Superior temporal gyrus (tissue), 1 donor: ENCODE data around the gene BMPER.
"Not testable (repeated sequence)": the region's sequence is repeated elsewhere in the genome, so short reads cannot be mapped to it uniquely, and the experiment has no call there.

Source experiments
- DNase-seq: peaks from one replicate; pipeline ENCODE4 v3.0.0-alpha.2; 2016; ENCODE audit errors: extremely low spot score

BMPER gene

DNA sequence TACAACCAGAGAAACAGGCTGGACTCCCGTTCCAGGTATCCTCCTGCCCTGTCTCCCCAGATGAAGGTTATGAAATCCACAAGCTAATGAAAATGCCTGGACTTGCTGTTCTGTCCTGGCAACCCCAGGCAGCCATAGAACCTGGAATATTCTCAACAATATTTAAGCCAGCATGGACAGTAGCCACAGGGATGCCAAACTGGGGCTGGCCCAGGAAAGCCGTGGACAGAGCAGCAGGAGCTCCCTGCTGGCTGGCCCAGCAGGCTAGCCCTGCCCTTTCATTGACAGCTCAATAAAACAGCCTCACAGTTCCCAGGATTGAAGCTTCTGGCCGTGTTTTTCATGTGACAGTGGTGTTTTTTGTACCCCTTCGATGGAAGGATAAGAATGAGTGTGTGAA, 230.6 kb downstream of the BMPER start:
- DNase-seq = no peak

DNA sequence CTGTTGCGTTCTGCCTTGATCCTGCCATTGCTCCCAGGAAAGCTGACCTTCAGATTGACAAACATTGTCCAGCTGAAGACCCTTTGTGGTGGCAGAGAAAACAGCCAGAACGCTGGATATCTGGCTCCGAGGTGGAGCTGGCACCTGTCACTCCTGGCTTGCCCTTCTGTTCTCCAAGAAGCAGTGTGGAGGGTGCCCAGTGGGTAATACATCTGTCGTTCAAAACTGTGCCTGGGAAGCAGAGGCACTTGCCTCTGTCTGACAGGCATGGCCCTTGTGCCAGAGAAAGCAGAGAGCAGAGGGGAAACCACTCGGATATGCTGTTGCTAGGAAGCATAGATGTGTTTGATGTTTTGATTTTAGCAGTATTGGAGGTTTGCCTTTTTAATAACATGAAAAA, 231.4 kb downstream of the BMPER start:
- no peak for DNase-seq

DNA sequence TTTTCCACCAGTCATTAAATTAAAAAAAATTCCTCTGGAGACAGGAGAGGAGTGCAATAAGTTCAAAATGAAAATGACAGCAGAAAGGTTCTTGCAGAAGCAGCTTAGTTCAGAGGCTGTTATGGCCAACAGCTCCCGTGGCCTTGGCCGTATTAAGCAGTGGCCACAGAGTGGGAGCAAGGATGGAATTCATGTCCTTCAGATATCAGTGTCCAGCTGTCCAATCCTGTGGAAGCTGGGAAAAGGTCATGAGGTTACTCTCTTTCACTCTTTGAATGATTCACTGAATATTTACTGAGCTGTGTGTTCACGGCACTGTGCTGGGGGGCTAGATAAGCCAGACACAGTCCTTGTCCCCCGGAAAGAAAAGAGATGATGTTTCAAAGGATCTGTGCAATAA, 231.8 kb downstream of the BMPER start:
- no peak for DNase-seq

DNA sequence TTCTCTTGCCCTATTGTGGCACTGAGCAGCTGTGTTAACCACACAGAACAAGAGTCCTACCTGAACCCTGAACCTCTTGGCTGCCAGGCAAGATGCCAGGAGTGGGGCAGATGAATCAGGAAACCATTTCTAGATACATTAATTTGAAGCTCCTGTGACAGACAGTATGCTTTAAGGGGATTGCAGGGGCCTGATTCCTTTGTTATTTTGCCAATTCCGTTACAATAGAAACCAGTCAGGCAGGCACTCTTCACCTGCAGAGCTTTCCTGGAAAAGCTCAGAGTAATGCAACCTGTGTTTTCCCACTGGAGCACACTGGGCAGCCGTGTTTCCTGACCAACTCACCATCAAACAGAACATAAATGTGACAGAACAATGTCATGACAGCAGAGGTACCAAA, 233.1 kb downstream of the BMPER start:
- DNase-seq = no peak

DNA sequence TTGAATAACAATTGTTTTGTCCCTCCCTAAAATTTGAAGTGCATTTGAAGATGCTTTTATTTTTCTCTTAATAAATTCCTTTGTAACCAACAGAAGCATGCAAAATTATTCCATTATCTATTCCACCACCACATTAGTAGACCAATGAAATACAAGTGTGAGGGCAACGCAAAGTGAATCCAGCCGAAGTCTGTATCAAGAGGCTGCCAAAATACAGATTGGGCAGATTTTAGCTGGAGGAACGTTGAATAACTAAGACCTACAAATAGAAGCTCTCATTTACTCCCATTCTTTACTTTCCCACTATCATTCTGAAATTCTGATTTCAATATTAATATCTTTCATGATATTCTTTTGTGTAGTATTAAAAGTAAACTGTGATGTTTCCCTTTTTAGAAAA, 233.7 kb downstream of the BMPER start:
- DNase-seq = no peak

DNA sequence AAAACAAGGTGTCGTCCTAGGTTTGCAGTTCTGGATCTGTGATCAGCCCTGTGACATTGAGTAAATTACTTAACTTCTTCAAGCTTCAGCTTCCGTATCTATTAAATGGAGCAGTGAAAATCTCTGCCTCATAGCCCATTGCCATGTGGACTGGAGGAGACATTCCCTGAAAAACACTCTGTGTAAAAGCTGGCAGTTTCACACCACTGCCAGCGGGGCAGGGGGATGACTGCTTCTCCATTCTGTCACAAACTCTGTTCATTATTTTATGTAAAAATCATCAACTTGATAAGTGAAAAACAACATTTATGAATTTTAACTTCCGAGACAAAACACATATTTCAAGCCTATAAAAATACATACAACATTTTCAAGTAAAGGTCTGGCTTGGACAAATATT, 234.7 kb downstream of the BMPER start:
- no peak for DNase-seq

DNA sequence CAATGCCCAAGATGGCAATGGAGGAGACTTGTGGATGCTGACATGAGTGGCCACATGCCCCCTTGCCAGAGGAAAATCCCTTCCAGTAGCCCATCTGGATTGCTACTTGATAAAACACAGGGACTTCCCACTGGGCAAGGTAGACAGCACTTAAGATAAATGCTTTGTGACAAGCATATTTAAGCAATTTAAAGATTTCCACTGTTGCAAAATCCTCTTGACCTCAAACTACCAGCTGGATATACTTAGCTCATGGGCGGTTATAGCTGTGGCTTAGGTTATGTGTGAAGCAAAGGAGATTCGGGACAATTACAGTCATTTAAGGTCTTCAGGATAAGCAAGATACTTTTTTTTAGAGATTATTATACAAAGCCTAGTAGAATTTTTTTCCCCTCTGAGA, 238.1 kb downstream of the BMPER start:
- DNase-seq = no peak

DNA sequence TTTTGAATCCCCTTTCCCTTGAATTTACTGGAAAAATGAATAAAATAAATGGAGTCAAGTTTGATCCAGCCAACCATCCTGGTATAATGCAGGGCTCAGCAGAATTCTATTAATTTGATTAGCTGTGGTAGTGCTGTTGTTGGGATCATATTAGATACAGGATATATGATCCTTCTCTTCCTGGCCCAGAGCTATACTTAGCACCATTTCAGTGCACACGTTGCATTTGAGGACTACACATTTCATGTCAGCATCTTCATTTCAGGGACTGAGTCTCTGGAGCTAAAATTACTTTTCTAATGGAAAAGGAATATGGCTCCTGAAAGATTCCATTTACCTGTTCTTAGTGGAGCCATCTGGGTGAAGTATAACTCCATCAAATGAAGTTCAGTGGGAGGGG, 240.3 kb downstream of the BMPER start:
- no peak for DNase-seq

DNA sequence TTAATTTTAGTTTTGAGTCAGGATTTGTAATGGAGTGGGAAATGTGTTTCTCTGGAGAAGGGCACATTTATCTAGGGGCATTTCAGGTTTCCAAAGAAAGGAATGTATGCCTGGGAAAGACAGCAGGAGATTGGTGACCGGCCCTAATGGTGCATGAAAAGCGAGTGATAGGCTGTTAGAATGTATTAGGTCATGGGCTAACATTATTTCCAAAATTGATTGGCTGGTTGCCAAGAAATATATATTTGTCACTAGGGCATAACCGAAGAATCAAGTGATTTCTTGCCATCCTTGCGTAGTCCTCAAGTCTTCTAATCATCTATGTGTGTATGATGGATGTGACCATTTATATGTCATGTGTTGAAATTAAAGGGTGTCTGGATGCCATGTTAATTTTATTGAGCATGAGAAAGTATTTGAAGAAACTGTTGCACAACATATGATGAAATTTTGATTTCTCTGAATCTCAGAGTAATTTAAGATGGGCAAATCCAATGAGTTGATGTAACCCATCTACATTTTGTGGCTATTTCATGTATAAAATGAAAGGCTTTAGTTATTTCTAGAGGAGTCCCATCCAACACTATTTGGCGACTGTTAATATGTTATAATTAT, 248.4 kb downstream of the BMPER start:
- DNase-seq = no peak

DNA sequence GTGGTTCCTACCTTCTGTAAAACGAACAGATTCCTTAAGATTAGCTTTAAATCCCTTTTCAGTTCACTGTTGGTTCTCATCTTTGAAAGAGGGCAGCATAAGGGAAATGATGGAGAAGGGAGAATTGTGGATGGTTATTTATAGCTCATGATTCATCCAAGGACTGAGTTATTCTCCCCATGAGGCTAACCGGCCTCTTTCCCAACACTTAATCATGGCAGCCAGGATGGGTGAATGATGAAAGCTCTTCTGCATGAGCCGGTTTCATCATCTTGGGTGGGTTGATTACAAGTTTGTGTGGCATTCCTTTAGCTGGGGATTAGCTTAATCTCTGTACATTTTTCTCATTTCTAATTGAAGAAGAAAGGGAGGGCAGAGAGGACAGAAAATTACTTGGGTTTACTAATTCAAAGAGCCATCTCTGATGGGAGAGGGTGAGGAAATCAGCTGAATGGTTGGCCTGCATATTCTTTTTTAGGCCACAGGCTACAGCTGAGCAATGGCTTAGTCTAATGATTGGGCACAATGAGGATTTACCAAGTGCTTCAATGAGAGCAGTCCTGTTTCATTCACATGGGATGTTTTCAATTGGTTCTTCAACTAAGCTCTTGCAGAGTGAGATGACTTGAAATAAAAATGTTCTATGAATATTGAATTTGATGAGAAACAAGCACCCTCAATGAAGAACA, 250.0 kb downstream of the BMPER start:
- no peak for DNase-seq

DNA sequence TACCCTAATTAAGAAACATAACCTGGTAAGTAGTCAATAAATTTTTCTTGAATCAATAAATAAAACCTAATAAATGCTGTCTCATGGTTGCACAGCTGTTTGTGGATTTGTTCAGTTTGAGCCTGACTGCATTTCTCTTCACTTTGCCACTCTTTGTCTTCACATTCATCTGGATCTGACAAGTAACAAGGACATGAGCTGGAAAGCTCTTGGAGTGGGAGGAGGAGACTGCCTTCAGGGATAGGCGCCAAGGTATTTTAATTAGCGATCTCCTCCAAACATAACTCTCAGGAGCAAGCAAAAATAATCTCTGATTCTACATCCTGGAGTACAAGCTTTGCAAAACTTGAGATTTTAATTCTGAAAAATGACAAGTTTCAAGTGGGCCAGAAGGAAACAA, 251.0 kb downstream of the BMPER start:
- peak; percentile 74 for DNase-seq

DNA sequence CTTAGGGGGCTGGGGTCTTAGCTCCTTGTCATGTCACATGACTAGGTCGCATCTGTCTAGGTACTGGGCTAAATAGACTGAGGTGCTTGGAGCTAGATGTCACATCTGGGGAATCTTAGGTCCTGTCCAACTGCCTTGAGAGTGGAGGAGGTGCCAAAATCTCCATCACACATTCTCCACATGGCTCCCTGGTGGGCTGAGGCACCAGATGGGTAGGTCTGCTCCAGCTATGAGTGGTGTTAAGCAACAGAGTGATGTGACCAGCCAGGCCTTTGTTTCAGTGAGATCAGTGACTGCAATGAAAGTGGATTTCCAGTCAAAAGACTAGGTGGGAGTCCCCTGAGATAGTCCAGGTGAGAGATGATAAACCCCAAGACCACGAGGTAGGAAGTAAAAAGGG, 251.8 kb downstream of the BMPER start:
- DNase-seq = no peak

DNA sequence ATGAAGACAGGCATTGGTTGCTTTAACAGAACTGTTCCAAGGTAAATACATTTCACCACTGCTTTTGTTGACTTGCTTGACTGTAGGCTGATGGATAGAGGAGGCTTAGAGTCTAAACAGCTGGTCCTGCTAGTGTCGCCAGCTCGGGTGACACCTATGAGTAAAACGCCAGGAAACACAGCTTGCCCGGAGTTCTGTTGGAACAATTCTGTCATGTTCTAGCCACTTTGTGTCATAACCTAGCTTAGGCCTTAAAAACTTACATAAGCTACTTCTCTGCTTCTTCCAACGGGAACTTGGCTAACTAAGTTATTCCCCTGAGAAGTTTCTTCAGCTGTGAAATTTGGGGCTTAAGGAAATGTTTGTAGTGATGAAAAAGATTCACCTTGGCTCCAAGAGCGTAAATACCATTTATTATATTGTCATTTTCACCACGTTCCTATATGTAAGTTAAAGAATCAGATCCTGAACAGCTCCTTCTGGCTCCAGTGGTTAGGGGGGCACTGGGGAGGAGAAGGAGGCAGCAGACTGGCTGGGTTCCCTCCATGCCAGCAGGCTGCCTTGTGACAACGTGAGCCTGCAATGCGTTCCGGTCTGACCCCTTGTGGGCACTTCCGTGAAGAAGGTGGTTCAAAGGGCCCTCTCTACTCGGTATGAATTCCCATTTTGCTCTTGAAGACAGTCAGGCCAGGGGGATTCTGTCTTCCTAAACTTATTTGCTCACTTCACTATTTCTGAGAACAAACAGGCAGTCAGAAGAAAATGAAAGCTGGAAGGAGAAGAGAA, 253.2 kb downstream of the BMPER start:
- no peak for DNase-seq

DNA sequence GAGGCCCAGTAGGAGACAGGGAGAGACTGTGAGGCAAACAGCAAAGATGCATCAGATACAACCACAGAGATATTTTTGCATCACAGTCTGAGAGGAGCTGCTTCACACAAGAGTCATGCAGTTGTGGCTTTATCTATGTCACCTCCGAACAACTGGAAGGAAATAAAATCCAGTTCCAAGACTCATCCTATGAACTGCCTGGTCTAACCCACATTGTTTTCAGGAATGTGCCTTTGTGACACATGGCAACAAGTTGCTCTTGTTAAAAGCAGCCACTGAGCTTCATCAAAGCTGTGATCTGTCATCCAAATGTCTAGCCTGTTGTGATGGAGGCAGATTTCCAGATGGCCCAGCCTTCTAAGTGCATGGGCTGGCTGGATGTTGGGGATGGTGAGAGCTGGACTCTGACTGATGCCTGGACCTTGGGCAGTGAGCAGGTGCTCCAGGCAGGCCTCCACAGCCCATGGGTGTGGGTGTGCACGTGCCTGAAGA, 255.0 kb downstream of the BMPER start:
- DNase-seq = no peak

DNA sequence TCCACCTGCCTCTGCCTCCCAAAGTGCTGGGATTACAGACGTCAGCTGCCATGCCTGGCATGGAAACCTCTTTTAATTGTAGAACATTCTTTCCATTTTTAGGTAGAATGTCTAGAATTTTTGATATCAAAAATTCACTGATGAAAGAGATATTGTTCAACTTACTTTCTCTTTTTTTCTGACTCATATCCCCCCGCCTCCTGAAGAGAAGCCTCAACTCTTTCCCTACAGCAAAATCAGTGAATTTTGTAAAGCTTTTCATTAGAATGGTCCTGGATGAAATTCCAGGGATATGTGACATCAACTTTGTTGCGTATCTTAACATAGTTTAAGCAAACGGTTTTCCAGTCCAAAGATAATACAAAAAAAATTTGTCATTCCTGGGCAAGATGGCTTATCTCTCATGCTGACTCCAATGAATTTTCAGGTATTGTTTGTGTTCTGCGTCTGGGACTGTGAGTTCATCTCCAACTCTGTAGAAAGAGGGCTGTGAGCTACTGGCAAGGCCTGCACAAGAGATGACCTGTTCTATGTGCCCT, 256.8 kb downstream of the BMPER start:
- DNase-seq = no peak

DNA sequence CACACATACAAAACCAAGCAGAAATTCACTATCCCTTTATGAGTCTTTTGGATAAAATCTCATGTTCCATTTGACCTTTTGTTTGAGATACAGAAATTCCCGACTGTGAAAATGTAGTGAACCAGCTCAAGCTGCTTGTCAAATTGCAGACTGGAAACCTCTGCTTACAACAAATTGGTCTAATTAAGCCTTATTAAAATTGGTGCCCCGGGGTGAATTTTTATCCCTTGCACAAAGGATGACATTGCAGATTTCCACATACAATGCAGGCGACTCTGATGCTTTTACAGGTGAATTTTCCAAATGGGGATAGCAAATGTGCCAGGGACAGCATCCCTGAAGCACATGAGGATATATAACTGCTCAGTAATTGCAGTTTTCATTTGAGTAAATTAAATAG, 257.3 kb downstream of the BMPER start:
- no peak for DNase-seq

DNA sequence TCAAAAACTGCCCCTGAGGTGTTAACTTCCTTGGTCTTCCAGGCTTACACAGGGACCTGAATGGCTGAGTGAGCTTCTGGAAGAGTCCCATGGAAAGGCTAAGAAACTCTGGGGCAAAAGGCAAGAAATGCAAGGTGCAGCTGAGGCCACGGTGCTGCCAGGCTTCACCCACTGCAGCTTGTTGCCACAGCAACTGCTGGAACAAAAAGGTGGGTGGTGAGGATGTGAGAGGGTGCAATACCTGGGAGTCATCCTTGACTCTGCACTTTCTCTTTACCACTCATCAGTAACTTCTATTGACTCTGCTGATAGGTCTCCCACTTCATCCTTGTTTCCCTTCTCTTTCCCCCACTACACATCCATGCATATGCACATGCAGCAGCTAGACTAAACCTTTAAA, 258.6 kb downstream of the BMPER start:
- DNase-seq = no peak

DNA sequence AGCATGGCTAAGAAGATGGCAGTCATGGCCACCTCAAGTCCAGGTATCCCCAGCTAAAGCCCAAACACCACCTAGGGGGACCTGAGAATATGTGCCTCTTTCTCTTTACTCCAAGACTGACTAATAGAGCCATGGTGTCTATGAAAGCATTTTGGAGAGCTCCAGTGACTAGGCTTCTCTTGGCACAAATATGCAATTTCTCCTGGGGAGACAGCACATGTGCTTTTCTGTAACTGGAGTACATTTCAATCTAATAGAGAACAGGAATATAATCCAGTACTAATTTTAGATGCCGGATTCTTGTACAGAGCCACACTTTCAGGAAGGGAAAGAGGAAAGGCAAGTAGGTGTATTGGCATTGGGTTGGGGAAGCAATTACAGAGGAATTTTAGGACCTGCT, 260.1 kb downstream of the BMPER start:
- DNase-seq = peak; percentile 58

DNA sequence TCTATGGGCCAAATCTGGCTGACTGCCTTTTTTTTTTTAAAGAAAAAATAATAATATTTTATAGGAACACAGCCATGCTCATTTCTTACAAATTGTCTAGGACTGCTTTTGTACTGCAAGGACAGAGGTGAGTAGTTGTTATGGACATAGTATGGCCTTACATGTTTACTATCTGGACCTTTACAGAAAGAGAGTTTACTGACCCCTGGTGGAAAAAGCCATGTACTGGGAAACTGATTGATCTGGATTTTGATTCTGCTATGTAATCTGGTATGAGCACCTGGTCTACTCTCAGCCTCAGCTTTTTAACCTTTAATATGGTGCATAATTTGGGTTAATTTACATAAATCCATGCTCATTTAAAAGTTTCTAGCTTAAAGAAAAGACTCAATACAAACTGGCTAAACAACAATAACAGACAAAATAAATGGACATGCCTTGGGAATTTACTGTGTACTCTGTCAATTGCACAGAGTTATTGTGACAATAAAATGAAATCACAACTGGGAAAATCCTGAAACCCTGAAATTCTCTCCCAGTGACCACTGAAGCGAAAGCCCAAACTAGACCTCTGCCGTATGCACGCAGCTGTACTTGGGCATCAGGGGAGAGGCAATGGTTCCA, 260.7 kb downstream of the BMPER start:
- DNase-seq = no peak

DNA sequence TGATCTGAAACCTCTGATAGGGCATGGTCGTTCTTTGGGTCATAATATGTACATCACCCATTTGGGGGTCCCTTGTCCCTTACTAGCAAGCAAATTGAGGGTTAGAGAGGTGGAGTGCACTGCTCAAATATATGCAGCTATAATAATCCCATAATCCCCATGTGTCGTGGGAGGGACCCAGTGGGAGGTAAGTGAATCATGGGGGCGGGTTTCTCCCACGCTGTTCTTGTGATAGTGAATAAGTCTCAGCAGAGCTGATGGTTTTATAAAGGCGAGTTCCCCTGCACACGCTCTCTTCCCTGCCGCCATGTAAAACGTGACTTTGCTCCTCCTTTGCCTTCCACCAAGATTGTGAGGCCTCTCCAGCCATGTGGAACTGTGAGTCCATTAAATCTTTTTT, 262.7 kb downstream of the BMPER start:
- DNase-seq = no peak

DNA sequence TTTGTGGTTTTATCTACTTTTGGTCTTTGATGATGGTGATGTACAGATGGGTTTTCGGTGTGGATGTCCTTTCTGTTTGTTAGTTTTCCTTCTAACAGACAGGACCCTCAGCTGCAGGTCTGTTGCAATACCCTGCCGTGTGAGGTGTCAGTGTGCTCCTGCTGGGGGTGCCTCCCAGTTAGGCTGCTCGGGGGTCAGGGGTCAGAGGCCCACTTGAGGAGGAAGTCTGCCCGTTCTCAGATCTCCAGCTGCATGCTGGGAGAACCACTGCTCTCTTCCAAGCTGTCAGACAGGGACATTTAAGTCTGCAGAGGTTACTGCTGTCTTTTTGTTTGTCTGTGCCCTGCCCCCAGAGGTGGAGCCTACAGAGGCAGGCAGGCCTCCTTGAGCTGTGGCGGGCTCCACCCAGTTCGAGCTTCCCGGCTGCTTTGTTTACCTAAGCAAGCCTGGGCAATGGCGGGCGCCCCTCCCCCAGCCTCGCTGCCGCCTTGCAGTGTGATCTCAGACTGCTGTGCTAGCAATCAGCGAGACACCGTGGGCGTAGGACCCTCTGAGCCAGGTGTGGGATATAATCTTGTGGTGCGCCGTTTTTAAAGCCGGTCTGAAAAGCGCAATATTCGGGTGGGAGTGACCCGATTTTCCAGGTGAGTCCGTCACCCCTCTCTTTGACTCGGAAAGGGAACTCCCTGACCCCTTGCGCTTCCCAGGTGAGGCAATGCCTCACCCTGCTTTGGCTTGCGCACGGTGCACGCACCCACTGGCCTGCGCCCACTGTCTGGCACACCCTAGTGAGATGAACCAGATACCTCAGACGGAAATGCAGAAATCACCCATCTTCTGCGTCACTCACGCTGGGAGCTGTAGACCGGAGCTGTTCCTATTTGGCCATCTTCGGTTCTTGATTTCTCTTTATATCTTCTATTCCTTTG, 269.6 kb downstream of the BMPER start:
- not testable (repeated sequence) for DNase-seq
